GM19324 (cell line): ENCODE results near the gene SRC.

Experiments
- ATAC-seq: cut with Tn5 transposase; IDR thresholded peaks from one replicate; pipeline ENCODE4 v1.9.1; 2021; ENCODE audit warnings: mild to moderate bottlenecking, moderate library complexity; ENCODE audit not compliant: unreplicated experiment, low FRiP score

SRC gene

DNA sequence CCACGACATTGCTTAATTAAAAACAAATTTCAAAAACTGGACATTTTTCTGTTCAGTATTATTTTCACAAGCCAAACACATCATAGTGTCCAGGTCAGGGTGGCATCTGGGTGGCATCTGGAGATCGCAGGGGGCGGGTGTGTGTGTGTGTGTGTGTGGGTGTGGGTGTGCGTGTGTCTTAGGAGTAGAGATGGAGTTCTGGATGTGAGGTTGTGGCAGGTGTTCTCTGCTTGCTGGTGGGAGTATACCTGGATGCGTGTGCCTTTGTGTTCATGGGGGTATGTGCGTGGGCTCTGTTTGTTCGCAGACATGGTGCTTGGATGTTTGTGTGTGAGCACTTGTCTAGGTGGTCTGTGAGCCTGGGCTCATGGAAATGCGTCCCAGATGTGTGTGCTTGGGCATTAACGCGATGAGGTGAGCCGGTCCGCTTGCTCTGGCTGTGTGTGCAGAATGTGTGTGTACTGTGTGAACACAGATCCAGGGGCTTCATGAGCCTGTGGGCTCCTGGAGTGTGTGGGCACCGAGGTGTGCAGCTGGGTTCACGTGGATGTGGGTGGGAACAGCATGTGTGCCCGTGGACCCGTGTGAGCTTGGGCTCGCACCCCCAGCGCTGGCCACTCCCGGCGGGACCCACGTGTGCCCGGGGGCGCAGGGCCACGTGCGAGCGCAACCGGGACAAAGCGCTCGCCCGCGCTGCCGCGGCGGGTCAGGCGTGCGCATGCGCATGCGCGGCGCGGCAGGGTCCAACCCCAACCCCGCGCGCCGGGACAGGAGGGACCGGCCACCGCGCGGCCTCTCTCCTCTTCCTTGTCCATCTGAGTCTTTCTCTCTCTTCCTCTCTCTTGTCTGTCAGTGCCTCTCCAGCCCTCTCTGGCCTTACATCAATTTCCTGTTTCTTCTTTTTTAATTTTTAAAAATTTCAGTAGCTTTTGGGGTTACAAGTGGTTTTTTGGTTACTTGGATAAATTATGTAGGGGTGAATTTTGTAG is 60.4 kb downstream of the SRC start:
- ATAC-seq: no peak

DNA sequence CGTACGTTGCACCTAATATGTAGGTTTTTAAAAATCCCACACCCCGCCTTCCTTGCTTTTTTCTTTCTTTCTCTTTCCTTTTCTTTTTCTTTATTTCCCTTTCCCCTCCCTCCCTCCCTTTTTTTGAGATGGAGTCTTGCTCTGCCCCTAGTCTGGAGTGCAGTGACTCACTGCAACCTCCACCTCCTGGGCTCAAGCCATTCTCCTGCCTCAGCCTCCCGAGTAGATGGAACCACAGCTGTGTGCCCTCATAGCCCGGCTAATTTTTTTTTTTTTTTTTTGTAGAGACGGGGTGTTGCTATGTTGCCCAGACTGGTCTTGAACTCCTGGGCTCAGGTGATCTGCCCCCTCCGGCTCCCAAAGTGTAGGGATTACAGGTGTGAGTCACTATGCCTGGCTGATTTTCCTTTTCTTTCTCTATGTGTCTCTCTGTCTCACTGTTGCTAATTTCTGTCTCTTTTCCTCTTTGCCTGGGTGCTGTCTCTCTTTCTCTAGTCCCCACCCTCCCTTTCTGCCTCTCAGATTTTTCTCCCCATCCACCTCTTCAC is 61.2 kb downstream of the SRC start:
- ATAC-seq: no peak

DNA sequence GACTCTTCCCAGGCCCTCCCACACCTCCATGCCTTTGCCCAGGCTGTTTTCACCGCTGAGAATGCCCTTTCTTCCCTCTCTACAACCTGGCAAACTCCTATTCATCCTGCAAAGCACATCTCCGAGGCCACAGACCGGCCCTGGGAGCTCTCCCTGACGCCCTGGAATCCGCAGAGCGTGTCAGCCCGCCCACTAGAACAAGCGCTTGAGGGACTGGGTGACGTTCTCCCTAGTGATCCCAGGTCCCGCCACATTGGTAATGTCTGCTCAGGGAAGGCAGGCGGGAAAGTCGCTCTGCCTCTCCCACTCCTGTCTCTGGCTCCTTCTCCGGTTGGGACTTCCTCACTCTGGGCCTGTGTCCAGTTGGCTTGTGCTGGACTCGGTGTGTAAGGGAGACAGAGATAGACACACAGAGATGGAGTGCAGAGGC is 61.6 kb downstream of the SRC start:
- no peak for ATAC-seq

GRCh38 chr20:37408302-37409193 is 62.6 kb downstream of the SRC start:
- ATAC-seq: no peak

DNA sequence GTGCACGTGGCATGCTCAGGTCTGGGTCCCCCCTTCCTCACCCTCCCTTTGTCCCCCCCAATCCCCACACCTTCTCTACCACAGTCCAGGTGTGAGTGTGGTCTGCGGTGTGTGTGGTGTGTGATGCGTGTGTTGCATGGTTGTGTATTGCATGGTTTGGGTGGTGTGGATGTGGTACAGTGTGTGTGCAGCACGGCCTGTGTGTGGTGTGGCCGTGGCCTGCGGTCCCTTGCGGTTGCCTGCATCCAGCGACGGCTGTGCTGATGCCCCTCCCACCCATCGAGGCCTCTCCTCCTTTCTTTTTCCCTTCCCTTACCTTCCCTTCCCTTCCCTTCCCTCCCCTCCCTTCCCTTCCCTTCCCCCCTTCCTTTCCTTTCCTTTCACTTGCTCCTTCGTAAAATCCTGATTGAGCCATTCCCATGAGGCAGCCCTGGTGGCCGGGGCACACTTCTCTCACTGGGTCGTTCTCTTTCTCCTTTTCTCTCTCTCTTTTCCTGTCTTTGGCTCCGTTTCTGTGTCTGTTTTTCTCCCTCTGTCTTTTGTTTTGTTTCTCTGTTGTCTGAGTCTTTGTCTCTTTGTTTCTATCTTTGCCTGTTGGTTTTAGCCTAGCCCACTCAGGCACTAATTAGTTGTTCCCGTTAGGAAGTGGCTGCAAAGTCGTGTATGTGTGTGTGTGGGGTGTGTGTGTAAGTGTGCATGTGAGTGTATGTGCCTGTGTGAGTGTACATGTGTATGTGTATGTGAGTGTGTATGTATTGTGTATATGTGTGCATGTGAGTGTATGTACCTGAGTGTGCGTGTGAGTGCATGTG is 65.7 kb downstream of the SRC start:
- no peak for ATAC-seq

GRCh38 chr20:37413023-37413334 is 67.0 kb downstream of the SRC start:
- no peak for ATAC-seq

GRCh38 chr20:37413379-37413778 is 67.4 kb downstream of the SRC start:
- ATAC-seq: no peak

GRCh38 chr20:37414224-37415035 is 68.5 kb downstream of the SRC start:
- no peak for ATAC-seq

DNA sequence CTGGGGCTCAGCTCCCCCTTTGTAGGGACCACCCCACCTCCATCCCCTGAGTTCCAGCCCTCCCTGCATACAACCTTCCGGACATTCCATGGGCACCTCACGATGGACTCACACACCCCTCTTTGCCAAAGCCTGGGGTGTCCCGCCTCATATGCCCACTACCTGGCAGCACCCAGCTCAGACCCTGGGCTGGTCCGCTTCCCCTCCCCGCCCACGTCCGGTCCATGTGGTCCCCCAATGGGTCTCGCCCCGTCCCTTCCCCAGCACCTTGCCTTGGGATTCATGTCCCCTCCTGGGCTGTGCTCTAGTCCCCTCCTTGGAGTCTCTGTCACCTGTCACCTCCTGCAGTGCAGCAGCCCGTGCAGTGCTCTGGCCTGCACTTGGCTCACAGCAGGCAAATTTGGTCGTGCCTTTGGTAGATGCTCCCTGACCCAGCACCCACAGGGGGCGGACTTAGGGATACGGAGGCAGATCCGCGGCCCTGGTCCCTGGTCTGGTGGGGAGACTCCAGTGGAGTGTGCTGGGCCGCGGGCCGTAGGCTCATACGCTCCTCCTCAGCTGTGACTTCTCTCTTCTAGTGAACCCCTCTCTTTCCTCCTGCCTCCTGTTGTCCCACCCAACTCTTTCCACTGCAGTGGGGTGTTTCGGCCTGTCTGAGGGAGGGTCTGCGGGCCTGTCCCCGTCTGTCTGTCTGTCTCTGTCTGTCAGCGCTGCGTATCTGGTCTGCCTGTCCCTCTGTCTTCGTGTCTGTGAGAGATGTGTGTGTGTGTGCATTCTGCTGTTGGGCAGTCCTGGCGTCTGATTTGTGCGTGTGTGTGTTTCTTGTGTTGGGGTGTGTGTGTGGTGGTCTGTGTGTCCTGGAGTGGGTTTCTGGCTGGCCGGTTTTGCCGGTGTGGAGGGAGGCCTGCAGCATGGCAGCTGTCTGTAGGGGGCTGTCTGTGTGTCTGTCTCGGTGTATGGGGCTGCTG is 69.5 kb downstream of the SRC start:
- ATAC-seq: no peak

- ATAC-seq: no peak
These were observed 70.3 kb downstream of the SRC start for GRCh38 chr20:37416100-37416847.

GRCh38 chr20:37416848-37417616 is 71.1 kb downstream of the SRC start:
- no peak for ATAC-seq

DNA sequence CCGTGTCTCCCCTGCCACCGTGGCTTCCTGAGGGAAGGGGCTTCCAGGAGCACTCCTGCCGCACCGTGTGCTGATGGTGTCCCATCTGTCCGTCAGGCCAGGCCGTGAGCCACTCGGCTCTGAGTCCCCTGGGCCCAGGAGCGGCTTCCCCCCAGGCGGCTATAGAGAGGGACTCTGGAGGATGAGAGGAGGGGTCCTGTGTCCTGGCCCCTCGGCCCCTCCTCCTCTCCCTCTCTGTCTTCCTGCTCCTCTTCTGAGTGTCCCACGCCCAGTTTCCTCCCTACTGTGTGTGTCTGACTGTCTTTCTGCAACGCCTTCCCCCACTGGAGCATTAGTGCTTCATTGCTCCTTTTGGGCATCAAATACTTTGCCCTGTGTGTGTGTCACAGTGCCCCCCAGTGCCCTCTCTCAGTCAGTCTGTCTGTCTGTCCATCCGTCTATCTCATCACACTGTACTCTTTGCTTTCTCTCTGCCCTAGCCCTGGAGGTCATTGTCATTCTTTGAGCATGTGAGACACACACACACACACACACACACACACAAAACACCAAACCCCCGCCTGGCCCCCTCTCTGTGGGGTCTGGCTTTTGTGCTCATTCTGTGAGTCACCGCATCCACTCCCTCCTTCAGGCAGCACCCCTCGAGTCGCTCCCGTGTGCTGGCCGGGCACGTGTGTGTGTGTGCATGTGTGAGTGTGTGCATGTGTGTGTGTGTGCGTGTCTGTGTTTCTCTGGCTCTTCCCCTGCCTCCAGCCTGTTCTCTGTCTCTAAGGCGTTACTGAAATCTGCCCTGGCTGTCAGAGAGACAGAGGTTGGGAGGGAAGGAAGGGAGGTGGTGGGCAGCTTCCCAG is 71.9 kb downstream of the SRC start:
- no peak for ATAC-seq

GRCh38 chr20:37418591-37419109 is 72.7 kb downstream of the SRC start:
- ATAC-seq: no peak

DNA sequence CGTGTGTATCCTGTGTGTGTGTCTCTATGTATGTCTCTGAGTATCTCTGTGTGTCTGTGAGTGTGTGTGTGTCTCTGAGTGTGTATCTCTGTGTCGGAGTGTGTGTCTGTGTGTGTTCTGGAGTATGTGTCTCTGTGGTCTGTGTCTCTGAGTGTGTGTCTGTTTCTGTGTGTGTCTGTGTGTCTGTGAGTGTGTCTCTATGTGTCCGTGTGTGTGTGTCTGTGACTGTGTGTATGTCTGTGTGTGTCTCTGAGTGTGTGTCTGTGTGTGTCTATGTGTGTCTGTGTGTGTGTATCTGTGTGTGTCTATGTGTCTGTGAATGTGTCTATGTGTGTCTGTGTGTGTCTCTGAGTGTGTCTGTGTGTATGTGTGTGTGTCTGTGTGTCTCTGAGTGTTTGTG is 73.4 kb downstream of the SRC start:
- no peak for ATAC-seq

DNA sequence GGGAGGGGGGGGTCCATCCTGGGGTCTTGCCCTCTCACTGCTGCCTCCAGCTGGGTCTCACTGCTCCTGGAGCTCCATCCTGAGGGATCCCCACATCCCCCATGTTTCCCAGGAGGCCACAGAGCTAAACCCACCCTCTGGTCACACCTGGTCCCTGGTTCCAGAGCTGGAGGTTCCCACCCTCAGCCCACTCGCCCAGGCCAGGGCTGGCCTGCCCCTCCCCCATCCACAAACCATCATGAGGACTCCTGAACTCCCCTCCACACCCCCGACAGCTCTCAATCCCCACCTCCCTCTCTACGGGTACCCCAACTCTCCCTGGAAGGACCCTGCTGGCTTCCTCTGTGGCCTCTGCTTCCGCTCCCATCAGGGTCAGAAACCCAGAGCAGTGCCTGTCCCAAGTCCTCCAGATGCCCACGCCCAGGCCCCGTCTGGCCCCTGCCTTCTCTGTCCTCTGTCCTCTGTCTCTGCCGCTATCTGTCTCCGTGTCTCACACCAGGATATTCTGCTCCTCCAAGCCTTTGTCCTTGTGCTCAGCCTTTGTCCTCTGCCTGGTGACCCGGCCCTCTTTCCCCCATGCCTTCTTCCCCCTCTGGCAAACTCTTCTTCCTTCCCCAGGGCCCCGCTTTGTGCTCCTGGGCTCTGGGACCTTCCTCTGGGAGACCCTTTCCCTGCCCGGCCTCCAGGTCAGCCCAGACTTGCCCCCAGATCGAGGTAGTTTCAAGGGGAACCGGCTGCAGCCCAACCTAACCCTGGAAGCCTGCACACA is 74.0 kb downstream of the SRC start:
- no peak for ATAC-seq
